Peyer's patch (tissue), 4 donors: ENCODE results near the gene MESP2.

Experiments used
- POLR2A ChIP-seq, 2 donors: fragments of 450-650 bp; IDR thresholded peaks; one replicate each; pipeline ENCODE4 v1.5.1; 2017; ENCODE audit warnings: antibody characterized with exemption in 2 of 2, mild to moderate bottlenecking in 2 of 2, moderate library complexity in 2 of 2
- TF ChIP-seq, protein P1 (sequence below), 6 experiments: fragments of 450-650 bp in 4 of 6; fragments of 200-600 bp in 2 of 6; sonication (generic) in 1 of 6; IDR thresholded peaks; one replicate each; pipeline ENCODE4 v1.5.1; 2017 to 2019; ENCODE audit warnings: antibody characterized with exemption in 6 of 6, mild to moderate bottlenecking in 3 of 6, moderate library complexity in 1 of 6

DNA sequence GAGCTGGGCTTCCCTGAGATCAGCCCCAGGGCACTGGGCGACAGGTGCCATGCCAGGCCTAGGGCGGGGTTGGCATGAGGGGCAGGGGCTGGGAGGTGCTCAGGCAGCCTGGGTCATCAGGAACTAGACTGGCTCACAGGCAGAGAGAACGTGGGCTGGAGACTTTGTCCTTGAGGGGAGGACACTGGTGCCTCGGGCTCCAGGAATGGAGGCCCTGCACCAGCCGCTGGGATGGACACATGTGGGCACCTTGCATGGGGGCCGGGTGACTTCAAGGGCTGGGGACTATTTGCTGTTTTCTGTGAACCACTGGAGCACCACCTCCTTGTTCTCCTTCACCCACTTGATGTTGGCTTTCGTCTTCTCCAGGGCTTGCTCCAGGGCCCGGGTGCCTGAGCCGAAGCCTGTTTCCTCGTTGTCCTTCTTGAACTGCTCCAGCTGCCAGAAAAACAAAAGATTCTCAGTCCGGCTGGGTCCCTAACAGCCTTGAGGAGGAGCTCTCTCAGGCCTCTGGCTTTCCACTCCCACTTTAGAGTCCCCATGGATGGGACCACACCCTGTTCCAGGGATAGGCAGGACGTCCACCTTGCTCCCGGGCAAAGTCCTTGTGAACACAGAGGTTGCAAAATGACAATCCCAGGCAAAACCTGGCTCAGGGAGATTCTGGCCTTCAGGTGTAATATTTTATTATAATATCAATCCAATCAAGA lies 9.1 kb downstream of the MESP2 start:
- TF ChIP-seq, protein P1, sequence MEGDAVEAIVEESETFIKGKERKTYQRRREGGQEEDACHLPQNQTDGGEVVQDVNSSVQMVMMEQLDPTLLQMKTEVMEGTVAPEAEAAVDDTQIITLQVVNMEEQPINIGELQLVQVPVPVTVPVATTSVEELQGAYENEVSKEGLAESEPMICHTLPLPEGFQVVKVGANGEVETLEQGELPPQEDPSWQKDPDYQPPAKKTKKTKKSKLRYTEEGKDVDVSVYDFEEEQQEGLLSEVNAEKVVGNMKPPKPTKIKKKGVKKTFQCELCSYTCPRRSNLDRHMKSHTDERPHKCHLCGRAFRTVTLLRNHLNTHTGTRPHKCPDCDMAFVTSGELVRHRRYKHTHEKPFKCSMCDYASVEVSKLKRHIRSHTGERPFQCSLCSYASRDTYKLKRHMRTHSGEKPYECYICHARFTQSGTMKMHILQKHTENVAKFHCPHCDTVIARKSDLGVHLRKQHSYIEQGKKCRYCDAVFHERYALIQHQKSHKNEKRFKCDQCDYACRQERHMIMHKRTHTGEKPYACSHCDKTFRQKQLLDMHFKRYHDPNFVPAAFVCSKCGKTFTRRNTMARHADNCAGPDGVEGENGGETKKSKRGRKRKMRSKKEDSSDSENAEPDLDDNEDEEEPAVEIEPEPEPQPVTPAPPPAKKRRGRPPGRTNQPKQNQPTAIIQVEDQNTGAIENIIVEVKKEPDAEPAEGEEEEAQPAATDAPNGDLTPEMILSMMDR (IDR thresholded peaks at IDR 0.05): no peak
- TF ChIP-seq POLR2A (IDR thresholded peaks at IDR 0.05): peak in 1 of 2 donors; percentile 67
